HepG2 (cell line): ENCODE results near the gene LPAR1. TPM values are rescaled to one million over a fixed set of nuclear protein-coding genes. Genes with fewer than 3 reads are reported as not detected.

Experiments
- ATAC-seq: fragments of 200-7000 bp; cut with Tn5 transposase; 3 replicates; pipeline ENCODE4 v1.9.1; 2020; ENCODE audit warnings: mild to moderate bottlenecking, moderate library complexity
- BruUV-seq: library from RNA; stranded (reverse); fragments of 400-500 nt; replicated peaks from 2 replicates; lab custom pipeline; 2021; lab: Mats Ljungman, UMichigan
- CTCF ChIA-PET: fragments of 300-600 bp; formaldehyde crosslinking; extraction: SDS; loops from one replicate; lab custom pipeline; 2021; ENCODE audit warnings: low total read pairs, inconsistent platforms, low intra/inter-chr PET ratio; lab: Yijun Ruan, JAX
- POLR2A ChIA-PET: fragments of 350-600 bp; sonication (Branson Sonifier 250); formaldehyde crosslinking; loops from one replicate; lab custom pipeline; 2020; ENCODE audit warnings: antibody characterized with exemption, inconsistent platforms; lab: Yijun Ruan, JAX
- DNase-seq: peaks from one replicate; pipeline ENCODE4 v3.0.0-alpha.2; 2015; ENCODE audit warnings: low spot score
- FAIRE-seq: peaks from 3 replicates; lab custom pipeline; 2011; peaks lifted over from hg19 to GRCh38; lab: Jason Lieb, UNC
- H2AFZ ChIP-seq: one replicate; pipeline ENCODE4 v1.6.1; 2011; ENCODE audit warnings: low read length, inconsistent platforms
- H3K27ac ChIP-seq: fragments of 300-600 bp; 3 replicates; pipeline ENCODE4 v1.8.0; 2011; ENCODE audit warnings: mixed run types, mild to moderate bottlenecking, mixed read lengths, low read length, inconsistent platforms; ENCODE audit not compliant: insufficient read depth; ENCODE audit errors: extremely low read length
- H3K27me3 ChIP-seq, 2 experiments: fragments of 200-600 bp in 1 of 2; 2 replicates in 1 of 2; 3 replicates in 1 of 2; pipeline versions ENCODE4 v1.6.0 to v1.8.0; 2011; ENCODE audit warnings: low read length in 2 of 2, mild to moderate bottlenecking in 2 of 2, moderate library complexity in 2 of 2, inconsistent platforms in 1 of 2; ENCODE audit not compliant: insufficient read depth in 2 of 2, control insufficient read depth in 1 of 2
- H3K36me3 ChIP-seq, 2 experiments: fragments of 200-600 bp in 1 of 2; replicated peaks in 1 of 2; 2 replicates in 1 of 2; 3 replicates in 1 of 2; pipeline versions ENCODE4 v1.5.1 to v1.8.0; 2011; ENCODE audit warnings: low read length in 2 of 2, inconsistent platforms in 1 of 2; ENCODE audit not compliant: insufficient read depth in 2 of 2, control insufficient read depth in 1 of 2
- H3K4me1 ChIP-seq: 2 replicates; pipeline ENCODE4 v1.5.1; 2012; ENCODE audit warnings: low read length, inconsistent platforms; ENCODE audit not compliant: insufficient read depth
- H3K4me2 ChIP-seq: 2 replicates; pipeline ENCODE4 v1.6.0; 2011; ENCODE audit warnings: low read depth, low read length, inconsistent platforms
- H3K4me3 ChIP-seq, 3 experiments: fragments of 200-600 bp in 1 of 3; sonication (generic), shearing (Covaris generic) in 1 of 3; replicated peaks in 1 of 3; 2 replicates each; pipeline ENCODE4 v1.5.1; 2011 to 2016; ENCODE audit warnings: low read length in 3 of 3, inconsistent platforms in 2 of 3, low read depth in 2 of 3, mild to moderate bottlenecking in 2 of 3, control low read depth in 1 of 3, mixed read lengths in 1 of 3; ENCODE audit not compliant: insufficient read depth in 1 of 3
- H3K79me2 ChIP-seq: one replicate; pipeline ENCODE4 v1.6.1; 2011; ENCODE audit warnings: low read length, inconsistent platforms; ENCODE audit not compliant: insufficient read depth
- H3K9ac ChIP-seq: 2 replicates; pipeline ENCODE4 v1.6.0; 2011; ENCODE audit warnings: mild to moderate bottlenecking, low read depth, low read length, inconsistent platforms; ENCODE audit not compliant: insufficient read depth
- H3K9me3 ChIP-seq: 2 replicates; pipeline ENCODE4 v1.5.1; 2012; ENCODE audit warnings: mild to moderate bottlenecking, low read length
- H4K20me1 ChIP-seq: 2 replicates; pipeline ENCODE4 v1.6.0; 2011; ENCODE audit warnings: inconsistent platforms, mild to moderate bottlenecking, low read length, moderate library complexity; ENCODE audit not compliant: insufficient read depth
- ARID4A ChIP-seq: sonication (generic); formaldehyde crosslinking; IDR thresholded peaks from 2 replicates; pipeline ENCODE4 v1.5.0; 2020; ENCODE audit warnings: mild to moderate bottlenecking, missing genetic modification reagents, borderline replicate concordance
- ATF6 ChIP-seq: sonication (generic); formaldehyde crosslinking; conservative IDR thresholded peaks from 2 replicates; pipeline ENCODE4 v1.4.0; 2020; ENCODE audit warnings: missing genetic modification reagents
- DBP ChIP-seq: sonication (generic); formaldehyde crosslinking; IDR thresholded peaks from 2 replicates; pipeline ENCODE4 v1.4.0; 2020; ENCODE audit warnings: missing genetic modification reagents; ENCODE audit errors: not compliant biosample characterization
- HOXA5 ChIP-seq: sonication (generic); formaldehyde crosslinking; IDR thresholded peaks from 2 replicates; pipeline ENCODE4 v1.4.0; 2020; ENCODE audit warnings: missing genetic modification reagents
- KLF16 ChIP-seq, 2 experiments: sonication (generic) in 1 of 2; formaldehyde crosslinking in 1 of 2; IDR thresholded peaks; 2 replicates each; pipeline versions ENCODE4 v1.6.1 to v1.8.0; 2016 to 2023; ENCODE audit warnings: missing genetic modification reagents in 2 of 2, missing compliant biosample characterization in 1 of 2
- TAF1 ChIP-seq: sonication (generic); formaldehyde crosslinking; IDR thresholded peaks from 2 replicates; pipeline ENCODE4 v1.4.0; 2020; ENCODE audit warnings: missing genetic modification reagents
- U2AF2 ChIP-seq: fragments of 200-400 bp; formaldehyde crosslinking; IDR thresholded peaks from 2 replicates; pipeline ENCODE4 v1.6.1; 2017; ENCODE audit warnings: low read depth, mild to moderate bottlenecking, low read length
- ZNF260 ChIP-seq: sonication (generic); formaldehyde crosslinking; IDR thresholded peaks from 2 replicates; pipeline ENCODE4 v1.4.0; 2020; ENCODE audit warnings: missing genetic modification reagents, low read depth, mild to moderate bottlenecking, borderline replicate concordance
- ZNF563 ChIP-seq: sonication (generic); formaldehyde crosslinking; IDR thresholded peaks from 2 replicates; pipeline ENCODE4 v1.8.0; 2022; ENCODE audit warnings: mild to moderate bottlenecking, moderate library complexity, missing genetic modification reagents
- ZNF713 ChIP-seq: sonication (generic); formaldehyde crosslinking; IDR thresholded peaks from 2 replicates; pipeline ENCODE4 v1.4.0; 2020; ENCODE audit warnings: mild to moderate bottlenecking, missing genetic modification reagents
- ZNF773 ChIP-seq: sonication (generic); formaldehyde crosslinking; IDR thresholded peaks from 2 replicates; pipeline ENCODE4 v1.4.0; 2020; ENCODE audit warnings: missing genetic modification reagents, borderline replicate concordance
- ZNF788 ChIP-seq: sonication (generic); formaldehyde crosslinking; IDR thresholded peaks from 2 replicates; pipeline ENCODE4 v1.5.0; 2020; ENCODE audit warnings: mild to moderate bottlenecking, missing genetic modification reagents, borderline replicate concordance
- WGBS: methylation state at CpG from one replicate; pipeline ENCODE4 v1.1.6; 2017; ENCODE audit warnings: low lambda C conversion rate; 5-methylcytosine and 5-hydroxymethylcytosine counted together
- in situ Hi-C: cut with HindIII; loops from 2 replicates; pipeline ENCODE4 v1.10.0; 2017; ENCODE audit warnings: low pct_unique_long_range_greater_than_20kb; ENCODE audit not compliant: extremely low pct_ligation_motif_present
- intact Hi-C: fragments of 100-400 bp; cut with micrococcal nuclease; formaldehyde crosslinking; loops from one replicate; pipeline ENCODE4 v1.10.0; 2022; ENCODE audit not compliant: unreplicated experiment
- polyA plus RNA-seq, 8 experiments: library from polyadenylated mRNA; depleted of rRNA in 3 of 8; stranded (reverse) in 7 of 8; unstranded in 1 of 8; fragments of >200 nt; fragmentation: Illumina TruSeq in 4 of 8; extraction: Trizol in 4 of 8; gene quantifications; 2 replicates each; pipeline versions ENCODE4 v1.2.1 to v1.2.3, GENCODE V29; 2011 to 2016; ENCODE audit warnings: low read depth in 4 of 8, missing spikeins in 1 of 8, mixed read lengths in 1 of 8; ENCODE audit not compliant: insufficient read depth in 1 of 8
- total RNA-seq, 5 experiments: library from RNA; depleted of rRNA; stranded (reverse); fragments of >200 nt; fragmentation: Illumina TruSeq; extraction: Trizol; gene quantifications; 2 replicates each; pipeline ENCODE4 v1.2.3, GENCODE V29; 2016; ENCODE audit warnings: low read depth in 1 of 5
- TF ChIP-seq, protein P1 (sequence below): sonication (generic); formaldehyde crosslinking; IDR thresholded peaks from 2 replicates; pipeline ENCODE4 v1.4.0; 2020; ENCODE audit warnings: mild to moderate bottlenecking, missing genetic modification reagents

LPAR1 gene
- total and polyA plus RNA-seq, 2 of the 13 experiments (the other 11 are each of a cell fraction or from before 2014, with no cell fraction given) = not detected

DNA sequence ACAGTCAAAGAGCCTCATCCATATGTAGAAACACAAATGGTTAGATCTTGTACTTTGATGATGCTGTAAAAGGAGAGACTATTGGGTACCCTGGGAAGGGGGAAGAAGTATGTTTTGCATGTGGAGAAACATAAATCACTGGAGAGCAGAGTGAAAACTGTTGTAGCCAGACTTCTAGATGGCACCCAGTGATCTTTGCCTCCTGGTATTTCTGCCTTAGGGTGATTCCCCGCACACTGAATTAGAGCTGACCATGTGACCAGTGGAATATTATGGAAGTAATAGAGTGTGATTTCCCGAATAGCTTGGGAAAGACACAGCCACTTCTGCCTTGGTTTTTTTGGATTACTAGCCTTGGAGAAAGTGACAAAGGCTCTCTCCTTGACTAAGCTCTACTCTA is 174.3 kb downstream of the LPAR1 start:
- ATAC-seq (no peak), DNase-seq (no peak), FAIRE-seq (no peak)
- H2AFZ ChIP-seq = no peak overlapping the region
- 0% methylated on average over 2 of the region's 2 CpGs for WGBS
- BruUV-seq = no TSS peak
- CTCF ChIA-PET = no interaction called here
- no peaks in the 10 kb centered on the region for H3K79me2 ChIP-seq
- H3K9me3 ChIP-seq = peaks cover 29% of the 10 kb centered on the region
- H3K9ac ChIP-seq = no peak overlapping the region
- no peak overlapping the region for H3K4me3 ChIP-seq
- in situ Hi-C loops (loop anchor here (25.0 kb wide), 1 partner anchor 102 kb away; no protein-coding TSS in a partner anchor), intact Hi-C loops (no loop called here)
- no peak overlapping the region for H3K4me2 ChIP-seq
- POLR2A ChIA-PET = no interaction called here
- no peaks in the 10 kb centered on the region for H3K4me1 ChIP-seq
- H3K27me3 ChIP-seq = no peaks in the 10 kb centered on the region
- H3K36me3 ChIP-seq = no peaks in the 10 kb centered on the region
- H3K27ac ChIP-seq = no peak overlapping the region
- no peaks in the 10 kb centered on the region for H4K20me1 ChIP-seq
- no peak for TF ChIP-seq ATF6 (CRISPR knock-in tag)
- no peak for TF ChIP-seq TAF1
- no peak for TF ChIP-seq U2AF2
- TF ChIP-seq ZNF713 = no peak
- TF ChIP-seq KLF16 (CRISPR knock-in tag; IDR thresholded peaks at IDR 0.05) = no peak
- no peak for TF ChIP-seq ZNF773
- no peak for TF ChIP-seq ARID4A (CRISPR knock-in tag)
- no peak for TF ChIP-seq HOXA5 (CRISPR knock-in tag)
- TF ChIP-seq DBP = no peak
- no peak for TF ChIP-seq ZNF563
- TF ChIP-seq ZNF260 (CRISPR knock-in tag) = no peak
- TF ChIP-seq, protein P1, sequence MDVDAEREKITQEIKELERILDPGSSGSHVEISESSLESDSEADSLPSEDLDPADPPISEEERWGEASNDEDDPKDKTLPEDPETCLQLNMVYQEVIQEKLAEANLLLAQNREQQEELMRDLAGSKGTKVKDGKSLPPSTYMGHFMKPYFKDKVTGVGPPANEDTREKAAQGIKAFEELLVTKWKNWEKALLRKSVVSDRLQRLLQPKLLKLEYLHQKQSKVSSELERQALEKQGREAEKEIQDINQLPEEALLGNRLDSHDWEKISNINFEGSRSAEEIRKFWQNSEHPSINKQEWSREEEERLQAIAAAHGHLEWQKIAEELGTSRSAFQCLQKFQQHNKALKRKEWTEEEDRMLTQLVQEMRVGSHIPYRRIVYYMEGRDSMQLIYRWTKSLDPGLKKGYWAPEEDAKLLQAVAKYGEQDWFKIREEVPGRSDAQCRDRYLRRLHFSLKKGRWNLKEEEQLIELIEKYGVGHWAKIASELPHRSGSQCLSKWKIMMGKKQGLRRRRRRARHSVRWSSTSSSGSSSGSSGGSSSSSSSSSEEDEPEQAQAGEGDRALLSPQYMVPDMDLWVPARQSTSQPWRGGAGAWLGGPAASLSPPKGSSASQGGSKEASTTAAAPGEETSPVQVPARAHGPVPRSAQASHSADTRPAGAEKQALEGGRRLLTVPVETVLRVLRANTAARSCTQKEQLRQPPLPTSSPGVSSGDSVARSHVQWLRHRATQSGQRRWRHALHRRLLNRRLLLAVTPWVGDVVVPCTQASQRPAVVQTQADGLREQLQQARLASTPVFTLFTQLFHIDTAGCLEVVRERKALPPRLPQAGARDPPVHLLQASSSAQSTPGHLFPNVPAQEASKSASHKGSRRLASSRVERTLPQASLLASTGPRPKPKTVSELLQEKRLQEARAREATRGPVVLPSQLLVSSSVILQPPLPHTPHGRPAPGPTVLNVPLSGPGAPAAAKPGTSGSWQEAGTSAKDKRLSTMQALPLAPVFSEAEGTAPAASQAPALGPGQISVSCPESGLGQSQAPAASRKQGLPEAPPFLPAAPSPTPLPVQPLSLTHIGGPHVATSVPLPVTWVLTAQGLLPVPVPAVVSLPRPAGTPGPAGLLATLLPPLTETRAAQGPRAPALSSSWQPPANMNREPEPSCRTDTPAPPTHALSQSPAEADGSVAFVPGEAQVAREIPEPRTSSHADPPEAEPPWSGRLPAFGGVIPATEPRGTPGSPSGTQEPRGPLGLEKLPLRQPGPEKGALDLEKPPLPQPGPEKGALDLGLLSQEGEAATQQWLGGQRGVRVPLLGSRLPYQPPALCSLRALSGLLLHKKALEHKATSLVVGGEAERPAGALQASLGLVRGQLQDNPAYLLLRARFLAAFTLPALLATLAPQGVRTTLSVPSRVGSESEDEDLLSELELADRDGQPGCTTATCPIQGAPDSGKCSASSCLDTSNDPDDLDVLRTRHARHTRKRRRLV (CRISPR knock-in tag) = no peak
- TF ChIP-seq ZNF788 (CRISPR knock-in tag) = no peak
